Effector memory CD4-positive, alpha-beta T cell (primary cell): ENCODE data around the gene BCO1.

ENCODE experiments used
- DNase-seq, 3 donors: peaks; one replicate each; pipeline ENCODE4 v3.0.0-alpha.2; 2020
- H3K27ac ChIP-seq: 2 replicates; pipeline ENCODE4 v1.7.0; 2013; ENCODE audit warnings: mild to moderate bottlenecking, low read length, moderate library complexity; ENCODE audit not compliant: insufficient read depth, poor library complexity, severe bottlenecking
- H3K27me3 ChIP-seq: replicated peaks from 2 replicates; pipeline ENCODE4 v1.7.0; 2013; ENCODE audit warnings: mild to moderate bottlenecking, low read length; ENCODE audit not compliant: insufficient read depth, control insufficient read depth, poor library complexity, severe bottlenecking
- H3K36me3 ChIP-seq: 2 replicates; pipeline ENCODE4 v1.7.0; 2013; ENCODE audit warnings: mild to moderate bottlenecking, low read length, moderate library complexity; ENCODE audit not compliant: control insufficient read depth, insufficient read depth
- H3K4me1 ChIP-seq: 2 replicates; pipeline ENCODE4 v1.7.0; 2013; ENCODE audit warnings: low read length, mild to moderate bottlenecking; ENCODE audit not compliant: control insufficient read depth, insufficient read depth, poor library complexity, severe bottlenecking
- H3K4me3 ChIP-seq: 2 replicates; pipeline ENCODE4 v1.7.0; 2013; ENCODE audit warnings: low read length, low read depth, mild to moderate bottlenecking; ENCODE audit not compliant: insufficient read depth, poor library complexity, severe bottlenecking
- H3K9me3 ChIP-seq: 2 replicates; pipeline ENCODE4 v1.7.0; 2013; ENCODE audit warnings: mild to moderate bottlenecking, low read length, moderate library complexity; ENCODE audit not compliant: control insufficient read depth

Gene BCO1

GRCh38 chr16:81229811-81230210 is 8.7 kb upstream of the BCO1 start:
- H3K4me1 ChIP-seq, result no peaks in the 10 kb centered on the region
- H3K27ac ChIP-seq, result no peak overlapping the region
- no peak for DNase-seq
- H3K9me3 ChIP-seq, result no peaks in the 10 kb centered on the region
- no peaks in the 10 kb centered on the region for H3K27me3 ChIP-seq
- no peak overlapping the region for H3K4me3 ChIP-seq
- no peaks in the 10 kb centered on the region for H3K36me3 ChIP-seq

- Histone ChIP-seq H3K9me3 (no peaks in the 10 kb centered on the region), H3K27me3 (no peaks in the 10 kb centered on the region), H3K27ac (no peak overlapping the region), H3K4me3 (no peak overlapping the region), H3K36me3 (no peaks in the 10 kb centered on the region), H3K4me1 (no peaks in the 10 kb centered on the region)
- DNase-seq, result no peak
Observed at GRCh38 chr16:81231014-81231413, 7.5 kb upstream of the BCO1 start.

- Histone ChIP-seq H3K27me3 (no peaks in the 10 kb centered on the region), H3K36me3 (no peaks in the 10 kb centered on the region), H3K9me3 (no peaks in the 10 kb centered on the region), H3K4me3 (no peak overlapping the region), H3K4me1 (no peaks in the 10 kb centered on the region), H3K27ac (no peak overlapping the region)
- no peak for DNase-seq
Observed at GRCh38 chr16:81232740-81233367, 5.6 kb upstream of the BCO1 start.

- H3K36me3 ChIP-seq, result no peaks in the 10 kb centered on the region
- no peaks in the 10 kb centered on the region for H3K4me1 ChIP-seq
- no peak overlapping the region for H3K4me3 ChIP-seq
- no peaks in the 10 kb centered on the region for H3K27me3 ChIP-seq
- DNase-seq, result no peak
- no peak overlapping the region for H3K27ac ChIP-seq
- H3K9me3 ChIP-seq, result no peaks in the 10 kb centered on the region
Observed at GRCh38 chr16:81237282-81237681, 1.2 kb upstream of the BCO1 start.

GRCh38 chr16:81237942-81238295 is 570 bp upstream of the BCO1 start:
- Histone ChIP-seq H3K4me3 (no peak overlapping the region), H3K4me1 (no peaks in the 10 kb centered on the region), H3K9me3 (no peaks in the 10 kb centered on the region), H3K27ac (no peak overlapping the region), H3K36me3 (no peaks in the 10 kb centered on the region), H3K27me3 (no peaks in the 10 kb centered on the region)
- no peak for DNase-seq

- Histone ChIP-seq H3K36me3 (no peaks in the 10 kb centered on the region), H3K4me1 (no peaks in the 10 kb centered on the region)
Observed at GRCh38 chr16:81239367-81240121, 1.1 kb downstream of the BCO1 start.

GRCh38 chr16:81241706-81242105 is 3.2 kb downstream of the BCO1 start:
- no peaks in the 10 kb centered on the region for H3K4me1 ChIP-seq
- no peaks in the 10 kb centered on the region for H3K36me3 ChIP-seq
- no peaks in the 10 kb centered on the region for H3K27me3 ChIP-seq
- DNase-seq, result no peak
- H3K27ac ChIP-seq, result no peak overlapping the region
- no peaks in the 10 kb centered on the region for H3K9me3 ChIP-seq
- H3K4me3 ChIP-seq, result no peak overlapping the region

More at GRCh38 chr16:81239367-81240121, 1.1 kb downstream of the BCO1 start:
- H3K27ac ChIP-seq, result no peak overlapping the region
- H3K27me3 ChIP-seq, result no peaks in the 10 kb centered on the region
- H3K9me3 ChIP-seq, result no peaks in the 10 kb centered on the region
- H3K4me3 ChIP-seq, result no peak overlapping the region
- DNase-seq, result no peak

GRCh38 chr16:81242977-81243618 is 4.6 kb downstream of the BCO1 start:
- H3K4me3 ChIP-seq, result no peak overlapping the region
- no peaks in the 10 kb centered on the region for H3K4me1 ChIP-seq
- H3K27me3 ChIP-seq, result no peaks in the 10 kb centered on the region
- DNase-seq, result no peak
- no peak overlapping the region for H3K27ac ChIP-seq
- H3K9me3 ChIP-seq, result no peaks in the 10 kb centered on the region
- no peaks in the 10 kb centered on the region for H3K36me3 ChIP-seq

GRCh38 chr16:81243942-81244341 is 5.5 kb downstream of the BCO1 start:
- DNase-seq, result no peak
- H3K27me3 ChIP-seq, result no peaks in the 10 kb centered on the region
- no peak overlapping the region for H3K4me3 ChIP-seq
- H3K9me3 ChIP-seq, result no peaks in the 10 kb centered on the region
- H3K4me1 ChIP-seq, result no peaks in the 10 kb centered on the region
- H3K36me3 ChIP-seq, result no peaks in the 10 kb centered on the region
- no peak overlapping the region for H3K27ac ChIP-seq

GRCh38 chr16:81251871-81252270 is 13.4 kb downstream of the BCO1 start:
- Histone ChIP-seq H3K27ac (no peak overlapping the region), H3K36me3 (no peaks in the 10 kb centered on the region), H3K27me3 (no peaks in the 10 kb centered on the region), H3K4me3 (no peak overlapping the region), H3K9me3 (no peaks in the 10 kb centered on the region), H3K4me1 (no peaks in the 10 kb centered on the region)
- no peak for DNase-seq
